ENCODE results near the gene SHH.

Gene SHH

DNA sequence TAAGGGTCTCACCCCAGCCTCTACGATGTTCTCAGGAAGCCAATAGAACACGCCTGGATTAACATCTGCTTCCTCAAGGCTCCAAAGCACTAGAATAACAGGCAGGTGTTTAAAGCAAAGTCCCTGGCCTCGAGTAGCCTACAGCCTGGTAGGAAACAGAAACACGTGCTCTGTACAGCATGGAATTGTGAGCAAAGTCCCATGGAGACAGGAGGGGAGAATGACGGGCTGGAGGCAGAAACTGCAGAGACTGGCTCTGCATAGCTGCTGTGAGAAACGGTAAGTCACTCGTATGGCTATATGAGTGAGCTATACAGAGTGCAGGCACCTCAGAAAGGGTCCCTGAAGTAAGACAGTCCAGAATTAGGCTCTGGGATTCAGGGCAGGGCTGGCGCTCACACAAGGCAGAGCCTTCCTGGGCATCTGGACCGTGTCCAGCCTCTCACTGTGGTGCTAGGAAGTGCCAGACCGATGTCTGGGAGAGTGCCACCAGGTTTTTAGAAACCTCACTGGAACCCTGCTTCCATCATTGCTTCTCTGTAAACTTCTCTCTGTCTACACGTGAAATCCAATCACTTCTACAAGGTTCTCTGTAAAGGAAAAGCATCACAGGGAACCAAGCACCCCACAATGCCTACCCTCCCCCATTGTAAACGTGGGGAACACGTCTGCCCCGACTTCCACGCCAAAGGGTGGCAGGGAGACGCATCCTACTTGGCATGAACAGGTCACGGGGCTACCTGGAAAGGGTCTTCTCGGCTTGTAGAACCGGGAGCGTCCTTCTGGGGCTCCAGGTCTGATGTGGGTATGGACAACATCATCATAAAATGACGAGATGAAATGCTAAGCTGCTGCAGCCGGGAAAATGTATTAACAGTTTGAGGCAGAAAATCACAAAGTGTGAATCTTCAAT, 38.8 kb upstream of the SHH start:
- no peaks in the 10 kb centered on the region for H3F3A ChIP-seq (ENCODE audit: insufficient read depth)
- no peaks in the 10 kb centered on the region for H3K9me2 ChIP-seq (replicated peaks; ENCODE audit: insufficient read depth, low read length)
- no peaks in the 10 kb centered on the region for H3K9me3 ChIP-seq (ENCODE audit: insufficient read depth, low read length)
- no peak for TF ChIP-seq EZH2phosphoT487 (conservative IDR thresholded peaks at IDR 0.05; ENCODE audit: low read length)
- TF ChIP-seq, protein P1, sequence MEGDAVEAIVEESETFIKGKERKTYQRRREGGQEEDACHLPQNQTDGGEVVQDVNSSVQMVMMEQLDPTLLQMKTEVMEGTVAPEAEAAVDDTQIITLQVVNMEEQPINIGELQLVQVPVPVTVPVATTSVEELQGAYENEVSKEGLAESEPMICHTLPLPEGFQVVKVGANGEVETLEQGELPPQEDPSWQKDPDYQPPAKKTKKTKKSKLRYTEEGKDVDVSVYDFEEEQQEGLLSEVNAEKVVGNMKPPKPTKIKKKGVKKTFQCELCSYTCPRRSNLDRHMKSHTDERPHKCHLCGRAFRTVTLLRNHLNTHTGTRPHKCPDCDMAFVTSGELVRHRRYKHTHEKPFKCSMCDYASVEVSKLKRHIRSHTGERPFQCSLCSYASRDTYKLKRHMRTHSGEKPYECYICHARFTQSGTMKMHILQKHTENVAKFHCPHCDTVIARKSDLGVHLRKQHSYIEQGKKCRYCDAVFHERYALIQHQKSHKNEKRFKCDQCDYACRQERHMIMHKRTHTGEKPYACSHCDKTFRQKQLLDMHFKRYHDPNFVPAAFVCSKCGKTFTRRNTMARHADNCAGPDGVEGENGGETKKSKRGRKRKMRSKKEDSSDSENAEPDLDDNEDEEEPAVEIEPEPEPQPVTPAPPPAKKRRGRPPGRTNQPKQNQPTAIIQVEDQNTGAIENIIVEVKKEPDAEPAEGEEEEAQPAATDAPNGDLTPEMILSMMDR (IDR thresholded peaks at IDR 0.05; ENCODE audit: insufficient read depth, low read length, poor library complexity, severe bottlenecking), result no peak
- no peaks in the 10 kb centered on the region for H3K79me2 ChIP-seq (ENCODE audit: insufficient read depth, low read length)
- no peak overlapping the region for H2AFZ ChIP-seq (ENCODE audit: low read depth, low read length, severe bottlenecking)
- no peaks in the 10 kb centered on the region for H3K27me3 ChIP-seq (ENCODE audit: low read length)
- no peak overlapping the region for H3K4me2 ChIP-seq (ENCODE audit: low read depth, low read length, poor library complexity, severe bottlenecking)
- H3K36me3 ChIP-seq (ENCODE audit: low read length), result no peaks in the 10 kb centered on the region
- H3K4me3 ChIP-seq (ENCODE audit: insufficient read depth, low read length, poor library complexity, severe bottlenecking), result no peak overlapping the region
- H3K9ac ChIP-seq (ENCODE audit: low read length), result no peak overlapping the region
- H4K20me1 ChIP-seq (ENCODE audit: low read depth, low read length), result no peaks in the 10 kb centered on the region
- no peak overlapping the region for H3K27ac ChIP-seq (ENCODE audit: low read depth, low read length)

DNA sequence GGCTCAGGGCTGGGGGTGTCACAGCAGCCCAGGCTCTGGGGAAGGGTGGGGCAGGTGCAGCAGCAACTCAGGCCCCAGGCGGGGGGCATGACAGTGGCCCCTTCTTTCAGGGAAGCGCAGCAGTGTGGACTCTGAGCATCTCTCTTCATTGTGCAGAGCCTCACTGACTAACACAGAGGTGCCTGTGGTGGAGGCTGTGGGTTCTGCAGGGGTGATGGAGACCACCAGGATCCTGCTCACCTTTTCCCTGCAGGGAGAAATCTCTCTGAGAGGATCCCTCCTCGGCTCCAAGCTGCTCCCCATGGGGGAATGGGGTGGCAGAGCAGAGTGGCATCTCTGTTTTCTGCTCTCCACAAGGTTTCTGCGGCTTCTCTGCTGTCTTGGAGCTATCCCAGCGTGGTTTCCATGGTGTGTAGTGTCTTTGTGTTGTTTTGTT, 37.8 kb upstream of the SHH start:
- no peak overlapping the region for H2AFZ ChIP-seq (ENCODE audit: low read depth, low read length, severe bottlenecking)
- no peaks in the 10 kb centered on the region for H3K9me2 ChIP-seq (replicated peaks; ENCODE audit: insufficient read depth, low read length)
- no peaks in the 10 kb centered on the region for H3K27me3 ChIP-seq (ENCODE audit: low read length)
- H3K36me3 ChIP-seq (ENCODE audit: low read length), result no peaks in the 10 kb centered on the region
- H3K9me3 ChIP-seq (ENCODE audit: insufficient read depth, low read length), result no peaks in the 10 kb centered on the region
- H3K4me2 ChIP-seq (ENCODE audit: low read depth, low read length, poor library complexity, severe bottlenecking), result no peak overlapping the region
- no peaks in the 10 kb centered on the region for H3F3A ChIP-seq (ENCODE audit: insufficient read depth)
- no peak overlapping the region for H3K27ac ChIP-seq (ENCODE audit: low read depth, low read length)
- no peaks in the 10 kb centered on the region for H4K20me1 ChIP-seq (ENCODE audit: low read depth, low read length)
- H3K79me2 ChIP-seq (ENCODE audit: insufficient read depth, low read length), result no peaks in the 10 kb centered on the region
- no peak overlapping the region for H3K4me3 ChIP-seq (ENCODE audit: insufficient read depth, low read length, poor library complexity, severe bottlenecking)
- TF ChIP-seq, protein P1 (IDR thresholded peaks at IDR 0.05; ENCODE audit: insufficient read depth, low read length, poor library complexity, severe bottlenecking), result no peak
- TF ChIP-seq EZH2phosphoT487 (conservative IDR thresholded peaks at IDR 0.05; ENCODE audit: low read length), result no peak
- no peak overlapping the region for H3K9ac ChIP-seq (ENCODE audit: low read length)

DNA sequence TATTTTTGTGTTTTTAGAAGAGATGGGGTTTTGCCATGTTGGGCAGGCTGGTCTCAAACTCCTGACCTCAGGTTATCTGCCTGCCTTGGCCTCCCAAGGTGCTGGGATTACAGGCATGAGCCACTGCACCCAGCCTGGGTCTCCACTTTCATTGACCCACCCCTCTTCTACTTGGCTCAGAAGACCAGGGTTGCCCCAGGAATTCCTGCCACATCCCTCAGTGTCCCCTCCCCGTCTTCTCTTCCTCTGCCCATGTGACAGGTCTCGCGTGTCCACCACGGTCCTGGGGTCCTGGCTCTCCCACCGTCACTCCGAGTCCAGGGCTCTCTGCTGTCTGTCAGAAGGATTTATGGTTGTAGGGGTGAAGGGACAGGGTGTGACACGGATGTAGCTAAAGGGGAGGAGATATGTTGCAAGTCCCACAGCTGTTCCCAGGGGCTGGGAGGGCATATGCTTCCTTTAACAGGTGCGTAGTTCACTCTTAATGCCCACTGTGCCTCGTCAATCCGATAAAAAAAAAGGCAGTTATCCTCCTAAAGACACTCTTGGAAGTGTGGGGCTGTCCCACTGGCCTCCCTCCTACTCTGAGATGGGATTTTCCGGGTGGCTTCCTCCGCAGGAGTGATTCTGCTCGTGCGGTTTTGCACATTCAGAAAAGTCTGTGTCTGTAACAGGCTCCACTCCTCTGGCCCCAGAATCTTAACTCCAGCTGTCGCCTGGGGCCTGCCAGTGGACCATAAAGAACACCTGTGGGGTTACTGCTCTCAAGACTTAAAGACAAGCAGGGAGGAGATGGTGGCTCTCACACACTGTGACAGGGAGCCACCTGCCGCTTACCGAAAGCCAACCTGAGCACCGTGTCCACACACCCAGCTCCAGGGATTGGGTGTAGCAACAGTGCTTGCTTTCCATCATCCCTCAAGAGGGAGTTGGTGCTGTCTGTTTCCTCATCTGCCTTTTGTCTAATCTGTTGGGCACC, 36.7 kb upstream of the SHH start:
- no peak overlapping the region for H3K4me2 ChIP-seq (ENCODE audit: low read depth, low read length, poor library complexity, severe bottlenecking)
- H3K9me2 ChIP-seq (replicated peaks; ENCODE audit: insufficient read depth, low read length), result no peaks in the 10 kb centered on the region
- H4K20me1 ChIP-seq (ENCODE audit: low read depth, low read length), result no peaks in the 10 kb centered on the region
- H3K9ac ChIP-seq (ENCODE audit: low read length), result no peak overlapping the region
- no peaks in the 10 kb centered on the region for H3K27me3 ChIP-seq (ENCODE audit: low read length)
- no peak overlapping the region for H2AFZ ChIP-seq (ENCODE audit: low read depth, low read length, severe bottlenecking)
- H3K4me3 ChIP-seq (ENCODE audit: insufficient read depth, low read length, poor library complexity, severe bottlenecking), result no peak overlapping the region
- no peak overlapping the region for H3K27ac ChIP-seq (ENCODE audit: low read depth, low read length)
- H3K36me3 ChIP-seq (ENCODE audit: low read length), result no peaks in the 10 kb centered on the region
- TF ChIP-seq, protein P1 (IDR thresholded peaks at IDR 0.05; ENCODE audit: insufficient read depth, low read length, poor library complexity, severe bottlenecking), result no peak
- no peak for TF ChIP-seq EZH2phosphoT487 (conservative IDR thresholded peaks at IDR 0.05; ENCODE audit: low read length)
- H3K79me2 ChIP-seq (ENCODE audit: insufficient read depth, low read length), result no peaks in the 10 kb centered on the region
- H3K9me3 ChIP-seq (ENCODE audit: insufficient read depth, low read length), result no peaks in the 10 kb centered on the region
- no peaks in the 10 kb centered on the region for H3F3A ChIP-seq (ENCODE audit: insufficient read depth)
